NCI-H1694 treated with DMSO at 0.1 percent for 48 hours (cell line): ENCODE data around the gene SLC35E4.
"Not testable (repeated sequence)": the region's sequence is repeated elsewhere in the genome, so short reads cannot be mapped to it uniquely, and the experiment has no call there.

ENCODE experiments used
- DNase-seq: peaks from one replicate; lab custom pipeline; 2025; lab: John Stamatoyannopoulos, UW

SLC35E4 gene

GRCh38 chr22:30611197-30611596, 24.4 kb upstream of the SLC35E4 start:
- DNase-seq: no peak

GRCh38 chr22:30612789-30613188, 22.8 kb upstream of the SLC35E4 start:
- DNase-seq: no peak

GRCh38 chr22:30614268-30614667, 21.3 kb upstream of the SLC35E4 start:
- DNase-seq: no peak

- no peak for DNase-seq
Measured at GRCh38 chr22:30614879-30615278, 20.7 kb upstream of the SLC35E4 start.

GRCh38 chr22:30615543-30615954, 20.0 kb upstream of the SLC35E4 start:
- DNase-seq: no peak

GRCh38 chr22:30617819-30618218, 17.8 kb upstream of the SLC35E4 start:
- no peak for DNase-seq

- DNase-seq: not testable (repeated sequence)
Measured at GRCh38 chr22:30619909-30620308, 15.7 kb upstream of the SLC35E4 start.

GRCh38 chr22:30626413-30626812, 9.2 kb upstream of the SLC35E4 start:
- DNase-seq: no peak

- DNase-seq: no peak
Measured at GRCh38 chr22:30627471-30627870, 8.1 kb upstream of the SLC35E4 start.

GRCh38 chr22:30628491-30628890, 7.1 kb upstream of the SLC35E4 start:
- no peak for DNase-seq

GRCh38 chr22:30631469-30631868, 4.1 kb upstream of the SLC35E4 start:
- DNase-seq: not testable (repeated sequence)

GRCh38 chr22:30634471-30635233, 929 bp upstream of the SLC35E4 start:
- DNase-seq: peak; percentile 58

- no peak for DNase-seq
Measured at GRCh38 chr22:30636226-30637077, 871 bp downstream of the SLC35E4 start.

GRCh38 chr22:30637701-30638114, 2.1 kb downstream of the SLC35E4 start:
- DNase-seq: no peak

GRCh38 chr22:30640361-30640760, 4.8 kb downstream of the SLC35E4 start:
- no peak for DNase-seq

GRCh38 chr22:30640839-30641430, 5.4 kb downstream of the SLC35E4 start:
- DNase-seq: no peak

- no peak for DNase-seq
Measured at GRCh38 chr22:30643055-30643875, 7.7 kb downstream of the SLC35E4 start.

- no peak for DNase-seq
Measured at GRCh38 chr22:30646518-30647160, 11.1 kb downstream of the SLC35E4 start.

GRCh38 chr22:30647536-30647935, 12.0 kb downstream of the SLC35E4 start:
- no peak for DNase-seq

- DNase-seq: no peak
Measured at GRCh38 chr22:30648825-30649224, 13.2 kb downstream of the SLC35E4 start.

GRCh38 chr22:30649430-30650007, 13.9 kb downstream of the SLC35E4 start:
- no peak for DNase-seq
